HepG2 (cell line): ENCODE measurements around the gene UCN3.

Experiments
- ATF2 ChIP-seq: sonication (generic); formaldehyde crosslinking; IDR thresholded peaks from 2 replicates; pipeline ENCODE4 v1.4.0; 2020; ENCODE audit warnings: missing genetic modification reagents
- ZGPAT ChIP-seq: IDR thresholded peaks from 2 replicates; pipeline ENCODE4 v1.6.1; 2016; ENCODE audit warnings: mild to moderate bottlenecking

GRCh38 chr10:5406918-5407317 is 42.2 kb downstream of the UCN3 start:
- TF ChIP-seq ZGPAT (no peak), ATF2 (no peak)
